Hematopoietic multipotent progenitor cell treated with erythropoietin and hydrocortisone succinate and interleukin-3 and kit ligand, for 6 days (in vitro differentiated cells): ENCODE measurements around the gene SORCS2.

Experiments
- DNase-seq: peaks from one replicate; pipeline ENCODE4 v3.0.0-alpha.2; 2015

Gene SORCS2

DNA sequence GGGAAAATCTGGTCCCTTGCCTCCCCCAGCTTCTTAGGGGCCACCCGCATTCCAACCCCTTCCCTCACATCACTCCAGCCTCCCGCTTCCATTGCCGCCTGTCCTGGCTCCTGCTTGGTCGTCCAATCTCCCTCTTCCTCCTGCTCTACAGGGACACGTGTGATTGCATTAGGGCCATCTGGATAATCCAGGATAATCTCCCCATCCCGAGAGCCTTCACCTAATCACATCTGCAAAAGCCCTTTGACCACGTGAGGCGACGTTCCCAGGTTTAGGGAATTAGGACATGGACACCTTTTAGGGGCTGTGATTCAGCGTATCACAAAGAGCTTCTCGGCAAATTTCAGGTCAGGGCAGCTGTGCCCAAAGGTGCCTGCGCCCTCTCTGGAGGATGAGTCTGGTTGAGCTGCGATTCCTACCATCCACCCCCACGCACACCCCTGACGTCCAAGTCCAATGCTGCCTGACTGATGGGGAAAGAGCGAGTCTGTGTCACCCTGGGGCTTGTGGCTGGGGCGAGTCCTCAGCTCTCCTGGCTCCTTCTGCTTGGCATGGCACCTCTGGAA, 137.8 kb downstream of the SORCS2 start:
- DNase-seq = no peak

DNA sequence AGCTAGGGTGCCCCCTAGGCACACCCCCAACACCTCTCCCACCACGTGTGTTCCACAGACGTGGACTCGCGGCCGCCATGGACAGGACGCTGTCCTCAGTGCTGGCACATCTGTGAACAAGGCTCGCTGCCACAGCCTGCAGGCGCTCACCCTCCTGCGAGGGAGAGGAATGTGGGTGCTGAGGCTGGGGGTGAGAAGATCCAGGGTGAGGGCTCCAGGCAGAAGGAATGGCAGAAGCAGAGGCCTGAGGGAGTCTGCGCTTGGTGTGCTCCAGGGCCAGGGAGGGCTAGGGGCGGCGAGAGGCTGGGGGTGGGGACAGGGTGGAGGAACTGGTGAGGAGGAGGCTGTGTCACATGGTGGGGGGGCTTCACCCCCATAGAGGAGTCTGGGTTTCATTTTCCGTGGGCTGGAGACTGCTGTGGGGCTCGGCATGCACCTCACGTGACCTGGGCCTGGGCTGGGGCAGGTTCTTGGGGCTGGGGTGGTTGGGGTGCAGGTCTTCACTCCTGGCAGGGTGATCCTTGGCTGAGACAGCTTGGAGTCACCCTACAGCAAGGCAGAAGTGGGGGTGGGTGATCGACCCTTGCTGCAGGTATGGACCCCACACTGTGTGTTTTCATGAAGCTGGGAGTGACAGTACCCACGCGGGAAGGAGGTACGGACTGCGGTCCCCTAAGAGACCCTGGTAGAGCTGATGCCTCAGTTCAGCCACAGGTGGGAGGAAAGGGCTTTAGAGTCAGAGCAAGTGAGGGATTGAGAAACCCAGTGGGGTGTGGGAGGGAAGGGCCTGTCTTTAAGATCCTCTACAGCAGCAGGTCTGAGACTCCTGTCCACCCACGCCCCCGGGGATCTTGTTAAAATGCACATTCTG, 138.7 kb downstream of the SORCS2 start:
- DNase-seq = no peak

DNA sequence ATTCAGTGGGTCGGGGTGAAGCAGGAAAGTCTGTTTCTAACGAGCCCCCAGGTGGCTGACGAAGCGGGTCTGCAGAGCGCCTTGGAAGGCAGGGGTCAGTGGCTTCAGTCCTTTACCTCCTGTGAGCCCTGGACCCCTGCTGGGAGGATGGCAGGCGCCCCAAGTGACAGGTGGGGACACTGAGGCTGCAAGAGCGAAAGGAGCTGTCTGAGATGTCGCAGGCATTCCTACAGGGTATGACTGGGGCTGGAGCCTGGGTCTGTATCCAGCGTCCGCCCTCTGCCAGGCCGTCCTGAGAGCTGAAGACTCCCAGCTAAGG, 139.3 kb downstream of the SORCS2 start:
- DNase-seq = no peak

DNA sequence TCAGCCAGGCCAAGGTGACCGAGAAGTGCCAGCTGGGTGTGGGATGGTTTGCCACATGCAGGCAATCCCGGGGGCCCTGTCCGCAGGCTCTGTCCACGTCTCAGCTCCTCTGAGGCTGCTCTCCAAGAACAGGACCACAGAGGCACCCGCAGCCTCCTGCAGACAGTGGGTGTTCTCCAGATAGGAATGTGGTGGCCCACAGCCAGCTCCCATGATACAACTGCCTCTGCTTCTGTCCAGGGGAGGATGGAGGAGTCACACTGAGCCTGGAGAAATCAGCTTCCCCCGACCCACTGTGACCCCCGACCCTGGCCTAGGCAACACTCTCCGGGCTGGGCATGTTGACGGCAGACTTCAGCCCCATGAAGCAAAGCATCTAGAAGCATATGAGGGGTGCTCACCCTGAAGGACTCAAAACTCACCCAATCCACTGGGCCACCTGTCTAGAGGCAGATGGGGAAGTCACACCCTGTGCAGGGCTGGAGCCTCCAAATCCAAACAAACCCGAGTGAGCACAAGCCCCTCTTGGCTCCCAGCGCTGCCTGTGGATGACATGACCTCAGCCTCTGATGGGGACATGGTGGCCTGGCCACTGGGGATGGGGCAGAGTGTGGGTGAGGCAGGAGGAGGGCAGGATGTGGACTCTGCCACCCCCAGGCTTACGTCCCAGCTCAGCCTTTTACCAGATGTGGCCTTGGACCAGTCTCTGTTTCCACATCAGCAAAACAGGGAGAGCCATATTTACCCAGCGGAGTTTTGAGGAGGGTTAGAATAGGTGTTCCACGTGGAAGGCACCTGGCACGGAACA, 140.1 kb downstream of the SORCS2 start:
- DNase-seq = no peak

DNA sequence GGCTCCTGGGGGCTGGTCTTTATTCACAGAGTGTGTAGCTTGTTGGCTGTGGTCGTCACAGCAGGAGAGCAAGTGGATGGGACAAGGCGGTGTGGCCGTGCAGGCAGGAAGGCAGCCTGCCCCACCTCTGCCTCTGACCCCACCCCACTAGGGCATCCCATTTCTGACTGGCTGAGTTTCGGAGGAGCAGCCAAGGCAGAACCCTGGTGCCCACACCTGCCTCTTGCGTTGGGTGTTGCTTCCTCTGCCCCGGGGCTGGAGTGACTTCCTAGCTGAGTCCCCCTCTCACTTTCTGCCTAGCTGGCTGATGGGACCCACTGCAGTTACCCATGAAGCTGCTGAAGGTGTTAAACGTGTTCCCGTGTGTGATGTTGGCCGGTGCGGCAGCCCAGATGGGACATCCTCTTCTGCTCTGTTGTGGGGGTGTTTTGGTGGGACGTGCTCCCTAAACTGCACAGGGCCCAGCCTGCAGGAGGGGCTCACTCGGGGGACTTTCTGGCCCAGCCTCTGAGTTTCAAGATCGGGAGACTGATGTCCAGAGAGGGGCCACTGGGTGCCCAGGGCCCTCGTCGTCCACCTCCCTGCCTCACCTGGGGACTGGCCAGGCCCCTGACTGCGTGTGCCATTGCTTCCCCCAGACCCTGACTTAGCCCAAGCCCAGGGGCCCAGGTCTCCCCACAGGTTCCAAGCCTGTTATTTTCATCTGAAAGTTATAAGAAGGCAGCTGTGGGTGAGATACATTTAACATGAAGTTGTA, 140.9 kb downstream of the SORCS2 start:
- DNase-seq = no peak

DNA sequence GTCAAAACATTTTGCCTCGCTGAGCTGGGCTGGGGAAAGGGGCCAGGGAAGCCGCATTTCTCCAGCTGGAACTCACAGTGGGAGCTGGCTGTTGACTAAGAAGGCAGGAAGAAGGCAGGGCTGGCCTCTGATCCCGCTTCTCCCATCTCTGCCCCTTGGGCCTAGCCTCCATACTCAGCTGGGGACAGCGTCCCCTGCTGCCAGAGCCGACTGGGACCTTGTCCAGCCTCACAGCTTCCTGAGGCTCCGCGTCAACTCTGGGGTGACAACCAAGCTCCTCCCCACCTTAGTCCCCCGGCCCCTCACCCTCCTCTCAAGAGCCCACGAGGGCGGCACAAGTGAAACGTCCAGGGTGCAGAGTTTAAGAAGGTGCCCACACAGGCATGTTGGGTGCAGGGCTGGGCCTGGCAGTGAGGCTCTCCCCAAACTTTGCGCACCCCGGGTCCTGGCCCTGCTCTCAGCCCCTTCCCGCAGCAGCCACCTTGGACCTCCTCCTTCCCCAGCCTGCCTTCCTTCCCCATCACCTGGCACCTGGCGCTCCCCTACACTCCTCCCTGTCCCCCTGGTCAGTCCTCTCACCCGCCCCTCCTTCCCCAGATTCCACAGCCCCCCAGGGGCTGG, 141.6 kb downstream of the SORCS2 start:
- DNase-seq = no peak

DNA sequence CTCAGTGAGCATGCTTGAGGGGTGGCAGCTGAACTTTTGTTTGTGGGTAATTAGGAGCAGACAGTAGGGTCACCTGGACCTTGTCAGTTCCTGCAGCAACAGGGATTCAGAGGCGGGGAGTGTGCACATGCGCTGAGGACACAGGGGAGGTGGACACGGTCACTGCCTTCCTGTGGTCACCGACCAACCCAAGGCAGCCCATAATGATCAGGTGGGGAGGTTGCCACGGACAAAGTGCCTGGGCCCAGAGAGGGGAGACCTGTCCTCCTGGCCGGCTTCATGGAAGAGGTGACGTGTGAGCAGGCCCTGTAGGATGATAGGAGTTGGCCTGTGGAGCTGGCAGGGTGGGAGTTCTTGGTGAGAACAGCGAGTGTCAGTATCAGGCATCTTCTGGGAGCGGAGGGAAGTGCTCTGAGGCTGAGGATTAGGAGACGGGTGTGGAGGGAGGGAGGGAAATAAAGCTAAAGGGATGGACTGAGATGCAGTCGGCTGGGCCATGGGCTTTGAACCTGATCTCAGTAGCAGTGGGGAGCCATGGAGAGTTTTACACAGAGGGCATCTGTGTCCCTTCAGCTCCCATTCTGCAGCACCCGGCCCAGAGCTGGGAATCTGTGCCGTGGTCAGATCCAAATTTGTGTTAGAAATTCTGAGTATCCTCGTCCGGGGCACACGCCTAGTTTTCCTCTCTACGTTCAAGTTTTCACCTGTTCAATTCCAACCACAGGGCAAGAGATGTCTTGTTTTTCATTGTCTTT, 142.4 kb downstream of the SORCS2 start:
- DNase-seq = no peak

DNA sequence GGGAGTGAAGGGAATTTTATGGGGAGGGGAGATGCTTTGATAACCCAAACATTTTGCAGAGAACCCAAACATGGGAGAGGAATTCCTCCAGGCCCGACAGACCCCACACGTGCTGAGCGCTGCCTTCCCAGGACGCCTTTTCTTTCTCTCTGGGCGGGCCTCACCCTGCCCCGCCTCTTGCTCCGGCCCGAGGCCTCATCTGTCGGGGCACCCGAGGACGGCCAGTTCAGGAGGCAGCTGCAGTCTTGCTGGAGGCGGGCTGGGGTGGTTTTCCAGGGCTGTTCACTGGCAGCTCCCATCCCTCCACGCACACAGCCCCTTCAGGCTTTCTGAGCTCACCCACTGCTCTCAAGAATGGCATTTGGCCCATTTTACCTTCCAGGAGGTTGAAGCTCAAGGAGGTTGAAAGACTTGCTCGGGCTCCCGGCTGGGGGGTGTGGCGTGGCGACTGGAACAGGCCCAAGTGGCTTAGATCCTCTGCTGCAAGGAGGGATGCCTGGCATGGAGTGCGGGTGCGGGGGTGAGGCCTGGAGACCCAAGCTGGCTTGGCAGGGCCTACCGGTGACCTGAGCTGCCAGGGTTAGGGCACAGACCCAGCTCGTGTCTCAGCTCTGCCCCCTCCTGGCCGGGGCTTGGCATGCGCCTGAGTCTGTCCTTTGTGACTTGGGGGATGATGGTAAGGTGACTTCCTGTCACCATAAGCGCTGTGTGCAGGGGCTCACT, 143.2 kb downstream of the SORCS2 start:
- peak; percentile 77 for DNase-seq

DNA sequence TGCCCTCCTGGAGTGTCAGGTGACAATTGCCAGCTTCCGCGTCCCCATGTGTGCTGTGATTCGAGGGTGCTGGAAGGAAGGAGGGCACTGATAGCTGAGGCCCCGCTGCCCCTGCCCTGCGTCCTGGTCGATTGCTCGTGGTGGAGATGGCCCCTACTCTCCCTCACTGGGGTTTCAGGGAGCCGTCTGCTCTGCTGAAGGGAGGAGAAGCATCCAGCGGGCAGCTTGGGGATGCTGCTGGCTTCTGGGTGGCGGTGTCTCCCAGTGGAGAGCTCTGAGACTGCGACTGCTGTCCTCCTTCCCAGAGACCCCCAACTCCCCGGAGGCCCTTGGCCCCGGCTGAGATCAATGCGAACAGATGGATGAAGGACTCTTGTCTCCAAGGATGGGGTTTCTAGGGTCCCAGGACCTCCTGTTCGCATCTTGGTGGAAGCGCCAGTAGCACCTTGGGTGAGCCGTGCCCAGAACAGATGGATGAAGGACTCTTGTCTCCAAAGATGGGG, 143.8 kb downstream of the SORCS2 start:
- DNase-seq = no peak

DNA sequence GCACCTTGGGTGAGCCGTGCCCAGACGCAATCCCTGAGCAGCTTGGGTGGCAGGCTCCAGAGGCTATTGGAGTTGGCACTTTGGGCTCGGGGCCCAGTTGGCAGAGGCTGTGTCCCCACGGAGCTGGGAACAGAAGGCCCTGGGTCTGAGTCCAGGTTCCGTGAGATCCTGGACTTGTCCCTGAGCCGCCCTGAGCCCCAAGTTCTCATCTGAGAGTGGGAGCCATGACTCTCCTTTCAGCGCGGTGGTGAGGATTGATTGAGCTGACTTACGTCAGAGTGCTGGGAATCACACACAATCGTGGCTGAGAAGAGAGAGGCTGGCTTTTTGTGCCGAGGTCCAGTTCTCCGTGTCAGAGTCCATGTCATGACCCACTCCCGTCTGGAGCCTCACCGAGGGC, 144.4 kb downstream of the SORCS2 start:
- DNase-seq = no peak

DNA sequence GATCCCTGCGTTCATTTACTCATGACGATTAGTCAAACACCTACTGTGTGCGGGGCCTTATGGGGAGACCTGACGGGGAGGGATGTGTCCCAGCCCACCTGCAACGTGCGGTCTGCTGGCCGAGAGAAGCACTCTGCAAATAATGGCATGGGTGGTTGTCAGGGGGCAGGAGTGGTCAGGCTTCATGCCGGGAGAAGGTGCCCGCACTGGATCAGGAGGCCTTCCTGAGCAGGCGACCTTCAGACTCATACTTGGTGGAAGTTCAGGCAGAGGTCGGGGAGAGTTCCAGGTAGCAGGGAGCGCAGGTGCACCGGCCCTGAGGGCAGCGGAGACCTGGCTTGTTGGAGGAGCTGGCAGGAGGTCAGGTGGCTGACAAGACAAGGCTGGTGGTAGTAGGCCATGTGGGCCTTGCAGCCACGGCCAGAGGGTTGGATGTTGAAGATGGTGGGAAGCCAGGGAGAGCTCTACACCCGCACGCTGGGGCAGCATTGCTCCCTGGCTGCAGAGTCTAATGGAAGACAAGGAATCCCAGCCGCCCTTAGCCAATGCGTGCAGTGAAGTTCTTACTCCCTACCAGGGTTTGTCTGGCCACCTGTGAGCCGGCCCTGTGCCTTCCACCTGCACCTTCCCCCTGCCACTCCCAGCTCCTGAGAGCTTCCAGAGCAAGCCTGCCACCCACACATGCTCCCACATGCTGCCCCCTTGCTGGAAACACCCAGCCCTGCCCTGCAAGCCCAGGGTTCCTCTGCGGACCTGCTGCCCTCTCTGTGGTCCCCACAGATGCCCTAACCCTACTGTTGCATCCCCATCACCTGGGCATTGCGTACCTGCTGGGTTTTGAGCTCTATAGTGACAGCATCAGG, 145.1 kb downstream of the SORCS2 start:
- DNase-seq = no peak

DNA sequence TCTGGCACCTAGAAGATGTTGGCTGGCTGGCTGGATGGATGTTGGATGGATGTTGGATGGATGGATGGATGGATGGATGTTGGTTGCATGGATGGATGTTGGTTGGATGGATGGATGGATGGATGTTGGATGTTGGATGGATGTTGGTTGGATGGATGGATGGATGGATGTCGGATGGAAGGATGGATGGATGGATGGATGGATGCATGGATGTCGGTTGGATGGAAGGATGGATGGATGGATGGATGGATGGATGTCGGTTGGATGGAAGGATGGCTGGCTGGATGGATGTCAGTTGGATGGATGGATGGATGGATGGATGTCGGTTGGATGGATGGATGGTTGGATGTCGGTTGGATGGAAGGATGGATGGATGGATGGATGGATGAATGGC, 145.7 kb downstream of the SORCS2 start:
- no peak for DNase-seq

DNA sequence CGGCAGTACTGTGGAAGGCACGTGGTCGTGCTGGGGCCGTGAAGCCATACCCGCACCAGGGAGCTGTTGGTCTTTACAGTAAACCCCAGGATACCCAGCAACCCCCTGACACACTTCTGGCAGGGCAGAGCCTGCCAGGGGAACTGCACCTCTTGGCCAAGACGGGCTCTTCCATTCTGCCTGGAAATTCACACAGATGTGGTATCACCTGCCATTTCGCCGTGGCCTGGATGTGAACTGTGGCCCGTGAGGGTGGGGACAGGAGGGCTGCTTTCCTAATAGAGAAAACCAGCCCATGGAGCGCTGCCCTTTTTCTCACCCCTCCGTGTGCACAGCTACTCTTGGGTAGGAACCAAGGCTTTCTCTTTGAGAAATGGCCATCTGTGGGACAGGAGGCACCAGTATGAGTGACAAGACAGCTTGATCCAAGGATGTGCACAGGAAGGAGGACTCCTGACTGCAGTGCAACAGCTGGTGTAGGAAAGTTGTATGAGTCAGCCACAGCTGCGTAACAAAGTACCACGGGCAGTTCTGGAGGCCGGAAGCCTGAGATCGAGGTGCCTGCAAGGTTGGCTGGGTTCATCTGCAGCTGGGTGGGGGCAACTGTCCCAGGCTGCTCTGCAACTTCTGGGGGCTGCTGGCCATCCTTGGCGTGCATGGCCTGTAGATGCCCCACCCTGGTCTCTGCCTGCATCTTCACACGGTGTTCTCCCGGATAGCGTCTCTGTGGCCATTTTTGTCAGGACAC, 146.7 kb downstream of the SORCS2 start:
- no peak for DNase-seq

DNA sequence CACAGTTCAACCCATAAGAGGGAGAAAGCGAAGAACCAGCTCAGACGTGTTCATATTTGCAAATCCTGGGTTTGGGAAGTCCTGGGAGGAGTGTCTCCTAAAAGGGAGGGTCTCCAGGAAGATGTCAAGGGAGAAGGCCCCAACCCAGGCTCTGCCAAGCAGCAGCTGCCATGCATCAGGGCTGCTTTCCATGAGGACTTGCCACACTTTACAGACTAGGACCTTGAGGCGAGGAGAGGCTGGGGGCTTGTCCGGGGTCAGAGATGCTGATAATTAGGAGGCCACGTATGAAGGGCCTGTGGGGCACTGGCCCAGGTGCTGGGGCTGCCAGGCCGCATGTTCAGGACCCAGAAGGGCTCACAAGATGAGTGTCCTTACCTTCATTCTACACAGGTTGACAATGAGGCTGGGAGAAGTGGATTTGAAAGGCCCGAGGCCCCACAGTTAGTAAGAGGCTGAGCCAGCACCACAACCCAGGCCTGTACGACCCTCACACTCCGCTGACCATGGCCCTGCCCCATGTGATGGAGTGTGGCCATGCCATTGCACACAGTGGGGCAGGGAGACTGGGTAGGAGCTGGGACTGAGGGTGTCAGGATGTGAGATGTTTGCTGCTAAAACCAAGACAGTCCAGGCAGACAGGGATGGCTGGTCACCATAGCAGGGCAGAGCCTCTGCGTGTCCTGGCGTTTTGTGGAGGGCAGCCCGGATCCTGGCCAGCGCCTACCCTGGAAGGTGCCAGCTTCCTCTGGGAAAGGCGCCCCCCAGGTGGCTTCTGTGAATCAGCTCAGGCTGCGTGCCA, 147.6 kb downstream of the SORCS2 start:
- no peak for DNase-seq

DNA sequence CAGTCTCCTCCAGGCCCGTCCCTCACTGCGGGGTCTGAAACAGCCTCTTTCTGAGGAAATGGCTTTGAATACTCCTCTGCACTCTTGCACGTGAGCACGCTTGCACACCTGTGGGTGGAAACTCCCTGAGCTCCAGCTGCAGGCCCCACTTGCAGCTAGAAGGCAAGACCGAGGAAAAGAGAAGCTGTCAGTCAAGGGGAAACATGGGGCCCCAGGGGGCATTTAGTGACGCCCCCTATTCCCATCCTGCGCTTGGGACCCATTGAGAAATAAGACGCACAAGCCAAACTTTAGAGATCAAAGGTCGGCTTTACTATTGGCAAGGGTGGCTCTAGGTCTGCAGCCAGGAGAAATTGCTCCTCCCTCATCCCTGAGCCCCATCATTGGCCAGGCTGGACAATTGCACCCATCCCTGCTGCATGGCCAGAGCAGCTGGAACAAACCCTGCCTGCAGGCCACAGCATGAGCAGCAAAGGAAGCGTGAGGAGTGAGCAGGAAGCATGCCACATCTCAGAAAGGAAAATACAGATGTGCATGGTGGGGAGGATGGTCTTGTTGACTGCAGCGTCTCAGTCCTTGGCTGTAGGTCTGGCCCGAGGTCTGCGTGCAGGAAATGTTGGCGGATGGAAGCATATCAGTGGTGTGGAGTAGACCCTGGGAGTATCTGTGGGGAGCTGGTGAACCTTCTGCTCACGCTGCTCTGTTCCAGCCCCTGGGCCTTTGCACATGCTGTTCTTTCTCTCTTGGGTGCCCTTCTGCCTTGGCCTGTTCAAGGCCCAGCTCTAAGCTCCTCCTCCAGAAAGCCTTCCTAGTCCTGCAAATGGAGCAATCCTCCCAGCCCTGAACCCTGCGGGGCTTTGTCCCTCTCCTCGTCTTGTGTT, 148.5 kb downstream of the SORCS2 start:
- DNase-seq = no peak

DNA sequence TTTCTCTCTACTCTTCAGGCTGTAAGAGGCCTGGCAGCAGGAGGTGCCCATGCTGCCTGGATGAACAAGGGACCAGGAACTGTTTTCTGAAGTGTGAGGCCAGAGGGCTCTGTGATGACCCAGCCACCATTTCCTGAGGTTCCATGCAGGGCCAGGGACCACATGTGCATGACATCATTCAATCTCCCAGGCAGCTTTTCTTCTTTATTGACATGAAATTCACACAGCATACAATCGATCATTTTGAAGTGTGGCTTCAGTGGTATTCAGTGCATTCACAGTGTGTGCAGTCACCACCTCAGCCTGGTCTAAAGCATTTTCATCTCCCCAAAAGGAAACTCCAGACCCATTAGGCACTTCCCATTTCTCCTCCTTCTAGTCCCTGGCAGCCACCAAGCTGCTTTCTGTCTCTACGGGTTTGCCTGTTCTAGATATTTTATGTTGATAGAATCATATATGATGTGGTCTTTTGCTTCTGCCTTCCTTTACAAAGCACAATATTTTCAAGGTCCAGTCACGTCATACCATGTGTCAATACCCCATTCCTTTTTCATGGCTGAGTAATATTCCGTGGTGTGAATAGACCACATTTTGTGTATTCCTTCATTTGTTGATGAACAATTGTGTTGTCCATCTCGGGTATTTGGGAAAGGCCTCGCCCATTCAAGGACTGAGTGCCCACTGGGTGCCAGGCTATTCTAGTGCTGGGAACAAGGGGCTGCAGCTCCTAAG, 149.3 kb downstream of the SORCS2 start:
- no peak for DNase-seq
